Cardiac septum (tissue), 1 donor: ENCODE measurements around the gene LMF2. TPM values are rescaled to one million over a fixed set of nuclear protein-coding genes. Genes with fewer than 3 reads are reported as not detected.
A peak's percentile ranks its signal among the peaks of the same experiment; 100 is the strongest.
"Not testable (repeated sequence)": the region's sequence is repeated elsewhere in the genome, so short reads cannot be mapped to it uniquely, and the experiment has no call there.

Experiments used
- DNase-seq: peaks from one replicate; pipeline ENCODE4 v3.0.0-alpha.2; 2020; ENCODE audit warnings: low spot score
- intact Hi-C: fragments of 100-400 bp; cut with DNase I; formaldehyde crosslinking; loops from one replicate; pipeline ENCODE4 v1.14.0; 2022
- total RNA-seq: library from RNA; stranded (reverse); fragmentation: NEBNext Ultra II Directional; extraction: Animal tissue kit (Norgen Biotek cat#: 25700); gene quantifications from one replicate; pipeline ENCODE4 v1.2.1, GENCODE V29; 2021
- donor health status: DM: no; HTN: no; CAD: no.

LMF2 gene
- total RNA-seq, 1 donor from 2014 or later: 28.7 TPM

GRCh38 chr22:50526108-50526833 is 18.8 kb upstream of the LMF2 start:
- peak; percentile 93 for DNase-seq
- intact Hi-C loops: loop anchor here (5.0 kb wide), 2 partner anchors 36 to 56 kb away; partner anchors contain the start of genes CHKB and SYCE3

GRCh38 chr22:50525858-50526107 is 18.3 kb upstream of the LMF2 start:
- DNase-seq: no peak
- intact Hi-C loops: loop anchor here (5.0 kb wide), 2 partner anchors 37 to 57 kb away; partner anchors contain the start of genes CHKB and SYCE3

GRCh38 chr22:50525104-50525857 is 17.8 kb upstream of the LMF2 start, which contains the start of gene SCO2:
SCO2 (minus strand) TSS chr22:50525598; CDS start chr22:50524411, 1,187 bp downstream.
- intact Hi-C loops: loop anchor here (5.0 kb wide), 2 partner anchors 37 to 57 kb away; partner anchors contain the start of genes CHKB and SYCE3
- DNase-seq: peak; percentile 97

- intact Hi-C loops: loop anchor here (5.0 kb wide), 2 partner anchors 38 to 58 kb away; partner anchors contain the start of genes CHKB and SYCE3
- no peak for DNase-seq
Measured at GRCh38 chr22:50524676-50525103, 17.2 kb upstream of the LMF2 start.

GRCh38 chr22:50523806-50524675 is 16.5 kb upstream of the LMF2 start:
- DNase-seq: no peak
- intact Hi-C loops: no loop called here

- intact Hi-C loops: no loop called here
- DNase-seq: no peak
Measured at GRCh38 chr22:50523458-50523805, 15.9 kb upstream of the LMF2 start.

- DNase-seq: no peak
- intact Hi-C loops: no loop called here
Measured at GRCh38 chr22:50522806-50523438, 15.4 kb upstream of the LMF2 start.

GRCh38 chr22:50522208-50522805 is 14.8 kb upstream of the LMF2 start:
- intact Hi-C loops: no loop called here
- DNase-seq: no peak

- intact Hi-C loops: no loop called here
- DNase-seq: no peak
Measured at GRCh38 chr22:50521710-50522109, 14.2 kb upstream of the LMF2 start.

GRCh38 chr22:50520826-50521453 is 13.4 kb upstream of the LMF2 start:
- DNase-seq: no peak
- intact Hi-C loops: no loop called here

- intact Hi-C loops: not testable (repeated sequence)
Measured at GRCh38 chr22:50520184-50520583, 12.7 kb upstream of the LMF2 start.

GRCh38 chr22:50519151-50519550 is 11.6 kb upstream of the LMF2 start:
- intact Hi-C loops: no loop called here

More at GRCh38 chr22:50520184-50520583, 12.7 kb upstream of the LMF2 start:
- DNase-seq: not testable (repeated sequence)

GRCh38 chr22:50518606-50519005 is 11.1 kb upstream of the LMF2 start:
- DNase-seq: no peak
- intact Hi-C loops: no loop called here

More at GRCh38 chr22:50519151-50519550, 11.6 kb upstream of the LMF2 start:
- DNase-seq: no peak

GRCh38 chr22:50517495-50518260 is 10.2 kb upstream of the LMF2 start:
- DNase-seq: no peak
- intact Hi-C loops: no loop called here

- intact Hi-C loops: no loop called here
- DNase-seq: no peak
Measured at GRCh38 chr22:50516891-50517290, 9.4 kb upstream of the LMF2 start.

GRCh38 chr22:50516068-50516467 is 8.6 kb upstream of the LMF2 start:
- DNase-seq: no peak
- intact Hi-C loops: no loop called here

GRCh38 chr22:50513175-50513574 is 5.7 kb upstream of the LMF2 start:
- intact Hi-C loops: no loop called here
- no peak for DNase-seq

- intact Hi-C loops: loop anchor here (10.0 kb wide), 1 partner anchor 264 kb away; the partner anchor contains the start of gene TUBGCP6
- no peak for DNase-seq
Measured at GRCh38 chr22:50508897-50509296, 1.4 kb upstream of the LMF2 start.
